NCI-H2196 (cell line): Measurements from ENCODE around the gene TET3.

Experiments
- DNase-seq: peaks from one replicate; lab custom pipeline; 2025; ENCODE audit not compliant: unreplicated experiment; lab: John Stamatoyannopoulos, UW

Gene TET3

GRCh38 chr2:74031221-74031620 lies 46.5 kb downstream of the TET3 start:
- DNase-seq: no peak

GRCh38 chr2:74031959-74032287 lies 47.2 kb downstream of the TET3 start:
- DNase-seq: no peak

GRCh38 chr2:74033375-74033774 lies 48.7 kb downstream of the TET3 start:
- no peak for DNase-seq
